WERI-Rb-1 (cell line): Measurements from ENCODE around the gene SPOCK1.
"Not testable (repeated sequence)": the region's sequence is repeated elsewhere in the genome, so short reads cannot be mapped to it uniquely, and the experiment has no call there.

Experiments
- DNase-seq: peaks from one replicate; pipeline ENCODE4 v3.0.0-alpha.2; 2020
- H3K27ac ChIP-seq: fragments of 250-450 bp; sonication (Bioruptor Pico); 2 replicates; pipeline ENCODE4 v1.5.1; 2020; ENCODE audit warnings: mild to moderate bottlenecking, moderate library complexity
- H3K27me3 ChIP-seq: fragments of 250-450 bp; sonication (Bioruptor Pico); 2 replicates; pipeline ENCODE4 v1.5.1; 2021; ENCODE audit warnings: mild to moderate bottlenecking, low read depth, moderate library complexity; ENCODE audit not compliant: insufficient read depth, severe bottlenecking
- H3K36me3 ChIP-seq: fragments of 250-450 bp; sonication (Bioruptor Pico); 2 replicates; pipeline ENCODE4 v1.5.1; 2020; ENCODE audit warnings: mild to moderate bottlenecking, moderate library complexity
- H3K4me3 ChIP-seq: 2 replicates; pipeline ENCODE4 v1.5.1; 2011; ENCODE audit warnings: low read depth, mild to moderate bottlenecking, control low read depth, low read length
- H3K9me3 ChIP-seq: fragments of 250-450 bp; sonication (Bioruptor Pico); 2 replicates; pipeline ENCODE4 v1.5.1; 2021; ENCODE audit warnings: mild to moderate bottlenecking, moderate library complexity; ENCODE audit not compliant: severe bottlenecking
- CTCF ChIP-seq: IDR thresholded peaks from 2 replicates; pipeline ENCODE4 v1.5.1; 2011; ENCODE audit warnings: low read depth, mild to moderate bottlenecking, control low read depth, inconsistent platforms, low read length

The SPOCK1 gene

GRCh38 chr5:137504916-137505315, 5.8 kb upstream of the SPOCK1 start:
- no peaks in the 10 kb centered on the region for H3K9me3 ChIP-seq

DNA sequence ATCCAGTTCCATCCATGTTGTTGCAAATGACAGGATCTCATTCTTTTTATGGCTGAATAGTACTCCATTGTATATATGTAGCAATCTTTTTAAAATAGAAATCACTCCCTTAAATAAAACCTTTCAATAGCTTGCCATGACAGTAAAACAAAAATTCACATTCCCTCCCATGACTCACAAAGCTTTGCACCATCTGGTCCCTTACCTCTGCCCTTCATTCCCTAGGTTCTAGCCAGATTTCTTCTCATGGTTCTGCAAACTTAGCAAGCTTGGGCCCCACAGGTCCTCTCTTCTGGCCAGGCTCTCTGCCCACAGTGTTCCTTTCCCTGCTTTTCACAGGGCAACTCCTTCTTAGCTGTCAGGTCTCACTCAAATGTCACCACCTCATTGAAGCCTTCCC, 4.3 kb upstream of the SPOCK1 start:
- no peaks in the 10 kb centered on the region for H3K9me3 ChIP-seq

More at GRCh38 chr5:137504916-137505315, 5.8 kb upstream of the SPOCK1 start:
- DNase-seq = no peak
- no peak overlapping the region for H3K4me3 ChIP-seq
- no peaks in the 10 kb centered on the region for H3K27me3 ChIP-seq
- H3K27ac ChIP-seq = no peak overlapping the region
- TF ChIP-seq CTCF = no peak
- no peaks in the 10 kb centered on the region for H3K36me3 ChIP-seq

GRCh38 chr5:137502632-137503031, 3.5 kb upstream of the SPOCK1 start:
- peaks cover 12% of the 10 kb centered on the region for H3K27me3 ChIP-seq
- no peak overlapping the region for H3K4me3 ChIP-seq
- no peak for TF ChIP-seq CTCF
- no peak for DNase-seq
- H3K9me3 ChIP-seq = no peaks in the 10 kb centered on the region
- H3K27ac ChIP-seq = no peak overlapping the region
- no peaks in the 10 kb centered on the region for H3K36me3 ChIP-seq

More for the DNA sequence above, 4.3 kb upstream of the SPOCK1 start:
- no peaks in the 10 kb centered on the region for H3K36me3 ChIP-seq
- no peak overlapping the region for H3K27ac ChIP-seq
- no peak for DNase-seq
- peaks cover 5% of the 10 kb centered on the region for H3K27me3 ChIP-seq
- no peak overlapping the region for H3K4me3 ChIP-seq
- TF ChIP-seq CTCF = no peak

DNA sequence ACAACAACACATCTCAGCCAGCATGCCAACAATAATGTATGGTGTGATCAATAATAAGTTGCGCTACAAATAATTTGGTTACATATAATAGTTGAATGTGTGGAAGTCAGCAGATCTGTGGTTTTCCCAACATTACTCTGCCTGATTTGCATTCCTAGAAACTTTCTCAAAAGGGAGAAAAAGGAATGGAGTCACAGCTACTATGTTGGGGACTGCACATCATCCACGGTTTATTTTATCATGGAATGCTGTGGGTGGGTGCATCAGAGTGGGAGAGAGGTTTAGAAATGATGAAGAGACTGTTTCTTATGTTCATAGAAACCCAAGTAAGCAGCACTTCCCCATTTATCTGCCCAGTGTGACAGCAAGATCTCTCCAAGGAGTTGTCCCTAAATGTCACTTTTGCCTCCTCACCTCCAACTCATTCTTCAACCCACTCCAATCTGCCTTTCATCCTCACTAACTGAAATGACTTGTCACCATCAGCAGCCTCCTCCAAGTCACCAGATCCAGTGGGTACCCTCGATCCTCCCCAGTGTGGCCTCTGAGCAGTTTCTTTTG, 2.8 kb upstream of the SPOCK1 start:
- Histone ChIP-seq H3K27ac (no peak overlapping the region), H3K9me3 (no peaks in the 10 kb centered on the region), H3K4me3 (no peak overlapping the region), H3K27me3 (peaks cover 18% of the 10 kb centered on the region), H3K36me3 (no peaks in the 10 kb centered on the region)
- DNase-seq = no peak
- TF ChIP-seq CTCF = no peak

DNA sequence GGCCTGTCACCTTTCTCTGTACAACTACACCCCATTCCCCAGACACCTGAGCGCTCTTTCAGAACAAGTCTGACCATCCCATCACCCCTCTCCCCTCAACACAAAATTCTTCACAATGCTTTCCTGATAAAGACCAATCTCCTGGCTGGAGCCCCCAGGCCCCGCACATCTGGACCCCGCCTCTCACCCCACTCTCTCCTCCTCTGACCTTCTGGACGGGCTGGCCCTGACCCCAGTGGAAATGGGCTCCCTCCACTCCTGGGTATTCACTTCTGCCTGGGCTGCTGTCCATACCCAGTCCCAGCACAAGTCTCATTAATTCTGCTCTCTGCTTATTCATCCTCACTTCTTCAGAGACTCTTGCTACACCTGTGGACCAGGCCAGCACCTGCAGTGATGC, 2.1 kb upstream of the SPOCK1 start:
- H3K27ac ChIP-seq = no peak overlapping the region
- no peak for DNase-seq
- no peaks in the 10 kb centered on the region for H3K9me3 ChIP-seq
- H3K36me3 ChIP-seq = no peaks in the 10 kb centered on the region
- H3K4me3 ChIP-seq = no peak overlapping the region
- TF ChIP-seq CTCF = no peak
- H3K27me3 ChIP-seq = peaks cover 20% of the 10 kb centered on the region

- Histone ChIP-seq H3K9me3 (no peaks in the 10 kb centered on the region), H3K36me3 (no peaks in the 10 kb centered on the region), H3K27me3 (peaks cover 24% of the 10 kb centered on the region), H3K27ac (no peak overlapping the region), H3K4me3 (no peak overlapping the region)
- DNase-seq = no peak
- no peak for TF ChIP-seq CTCF
Observed at GRCh38 chr5:137500615-137501225, 1.6 kb upstream of the SPOCK1 start.

- H3K36me3 ChIP-seq, DNase-seq, H3K9me3 ChIP-seq, H3K4me3 ChIP-seq, H3K27ac ChIP-seq: not testable (repeated sequence)
- H3K27me3 ChIP-seq = peaks cover 24% of the 10 kb centered on the region
Observed at GRCh38 chr5:137499506-137499847, 351 bp upstream of the SPOCK1 start.
